Stimulated activated CD4-positive, alpha-beta T cell treated with anti-CD3 and anti-CD28 coated beads, Interleukin-12 subunit alpha, Interleukin-12 subunit beta, amount 100 ng/mL, for 48 hours (primary cell): ENCODE data around the gene NOL4L.

Experiments used
- DNase-seq, 3 donors: peaks; one replicate each; pipeline ENCODE4 v3.0.0-alpha.2; 2020; ENCODE audit warnings: low read depth in 2 of 3, low spot score in 1 of 3

NOL4L gene

DNA sequence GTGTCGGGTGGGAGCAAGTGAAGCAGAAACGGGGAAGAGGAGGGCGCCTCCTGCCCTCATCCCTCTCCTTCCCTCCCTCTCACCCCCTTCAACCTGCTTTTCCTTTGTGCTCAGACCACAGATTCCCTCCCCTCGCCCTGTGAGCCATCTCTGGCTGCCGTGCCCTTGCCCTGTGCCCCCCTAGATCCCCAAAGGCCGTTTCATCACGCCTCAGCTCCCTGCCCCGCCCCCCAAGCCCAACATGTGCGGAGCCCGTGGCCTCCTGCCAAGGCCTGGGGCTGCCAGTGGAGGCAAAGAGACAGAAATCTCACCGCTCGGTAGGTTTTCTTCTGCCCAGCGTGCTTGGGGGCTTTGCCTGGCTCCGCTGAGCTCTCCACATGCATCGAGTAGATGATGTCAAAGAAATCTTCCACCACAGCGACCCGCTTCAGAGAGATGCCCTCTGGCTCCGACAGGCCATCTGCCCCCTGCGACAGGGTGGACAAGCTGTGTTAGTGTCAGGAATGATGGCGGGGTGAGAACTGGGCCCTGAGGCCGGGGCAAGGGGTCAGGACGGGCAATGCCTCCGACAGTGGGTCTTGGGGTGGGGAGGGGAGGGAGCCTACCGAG is 57.6 kb downstream of the NOL4L start:
- DNase-seq, result no peak

DNA sequence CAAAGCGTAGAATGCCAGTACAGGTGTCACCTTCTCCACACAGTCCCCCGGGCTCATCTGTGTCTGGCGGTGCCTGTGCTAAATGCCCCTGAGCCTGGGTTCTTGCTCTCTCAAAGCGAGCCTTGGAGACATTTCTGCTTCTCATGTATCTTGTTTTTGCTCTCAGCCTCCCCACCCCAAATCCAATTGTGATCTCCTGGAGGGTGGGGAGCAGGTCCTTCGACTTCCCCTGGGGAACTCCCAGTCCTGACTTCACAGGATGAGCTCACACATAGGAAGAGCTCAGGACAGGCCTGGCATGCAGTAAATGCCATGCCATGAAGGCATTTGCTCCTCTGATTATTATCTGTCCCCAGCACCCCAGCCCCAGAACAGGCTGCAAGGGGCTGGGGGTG is 58.1 kb downstream of the NOL4L start:
- DNase-seq, result no peak

GRCh38 chr20:32526541-32526940 is 58.6 kb downstream of the NOL4L start:
- no peak for DNase-seq

DNA sequence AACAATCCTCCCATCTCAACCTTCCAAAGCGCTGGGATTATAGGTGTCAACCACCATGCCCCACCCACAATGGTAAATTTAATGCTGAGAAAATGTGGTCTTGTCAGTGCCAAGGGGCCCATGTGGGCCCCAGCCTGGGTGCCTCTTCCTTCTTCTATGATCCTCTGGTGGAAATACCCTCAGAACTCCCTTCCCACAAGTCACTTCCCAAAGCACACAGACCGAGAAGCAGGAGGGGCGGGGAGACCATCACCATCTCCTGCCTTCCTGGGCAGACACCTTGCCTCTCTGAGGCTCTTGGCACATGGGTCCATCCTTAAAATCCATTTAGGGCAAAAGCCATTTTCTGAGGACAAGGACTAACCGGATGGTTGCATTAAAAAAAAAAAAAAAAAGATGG is 59.0 kb downstream of the NOL4L start:
- no peak for DNase-seq

- no peak for DNase-seq
Observed at GRCh38 chr20:32524829-32525501, 60.2 kb downstream of the NOL4L start.

DNA sequence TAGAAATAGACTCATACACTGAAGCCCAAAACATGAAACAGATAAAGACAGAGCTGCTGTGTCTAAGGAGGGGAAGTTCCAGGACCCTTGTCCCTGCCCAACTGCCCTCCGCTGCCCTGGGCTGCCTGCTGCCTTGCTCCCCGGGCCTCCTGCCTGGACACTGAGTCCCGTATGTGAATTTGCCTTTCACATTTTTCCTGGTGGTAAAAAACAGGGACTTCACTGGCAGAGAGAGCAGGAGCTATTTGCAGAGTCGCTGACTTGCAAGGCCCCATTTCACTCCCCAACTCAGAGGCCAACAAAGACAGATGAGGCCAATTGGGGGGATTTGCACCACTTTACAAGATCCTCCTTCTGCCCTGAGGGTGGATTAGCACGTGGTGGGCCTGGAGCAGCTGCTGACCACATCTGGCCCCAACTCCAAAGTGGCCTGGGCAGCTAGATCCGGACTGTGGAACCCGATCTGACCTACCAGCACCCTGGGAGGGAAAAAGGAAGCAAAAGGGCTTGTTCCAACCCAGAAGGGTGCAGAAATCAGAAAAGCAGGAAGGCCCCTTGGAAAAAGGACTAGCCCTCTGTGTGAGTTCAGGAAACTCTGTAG is 61.4 kb downstream of the NOL4L start:
- no peak for DNase-seq

DNA sequence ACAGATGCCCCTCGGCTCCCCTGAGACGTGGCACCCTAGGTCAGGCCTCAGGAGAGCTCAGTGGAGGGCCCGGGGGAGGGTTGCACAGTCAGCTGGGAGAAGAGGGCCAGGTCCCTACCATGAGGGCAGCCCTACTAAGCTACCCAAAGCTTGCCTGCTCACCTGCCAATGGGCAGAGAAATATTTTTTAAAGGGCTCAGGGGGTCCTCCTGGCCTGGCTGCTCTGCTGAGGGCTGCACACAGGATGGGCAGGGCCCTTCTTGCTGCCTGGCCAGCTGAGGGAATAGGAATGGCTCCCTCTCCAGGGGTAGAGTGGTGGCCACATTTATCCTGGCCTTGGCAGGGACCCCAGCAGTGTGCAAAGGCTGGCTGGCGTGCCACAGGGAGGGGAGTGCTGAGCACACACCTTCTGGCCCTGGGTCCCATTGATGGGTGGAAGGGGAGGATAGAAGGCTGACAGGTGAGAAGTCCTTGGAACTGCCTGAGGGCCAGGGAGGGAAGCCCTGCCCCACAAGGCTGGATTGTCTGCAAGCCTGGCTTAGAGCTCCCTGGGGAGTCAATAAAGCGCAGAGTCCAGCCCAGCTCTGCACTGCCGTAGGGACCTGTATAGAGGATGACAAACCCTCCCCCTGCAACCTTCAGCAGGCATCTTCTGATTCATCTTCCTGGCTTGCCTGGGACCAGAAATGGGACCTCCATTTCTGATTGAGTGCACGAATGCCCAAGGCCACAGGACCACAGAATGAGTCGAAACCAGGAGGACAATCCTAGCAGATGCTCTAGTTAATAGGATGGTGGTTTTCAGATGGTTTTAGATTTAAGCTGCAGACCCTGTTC is 62.1 kb downstream of the NOL4L start:
- DNase-seq, result no peak

- no peak for DNase-seq
Observed at GRCh38 chr20:32522526-32522775, 62.7 kb downstream of the NOL4L start.

DNA sequence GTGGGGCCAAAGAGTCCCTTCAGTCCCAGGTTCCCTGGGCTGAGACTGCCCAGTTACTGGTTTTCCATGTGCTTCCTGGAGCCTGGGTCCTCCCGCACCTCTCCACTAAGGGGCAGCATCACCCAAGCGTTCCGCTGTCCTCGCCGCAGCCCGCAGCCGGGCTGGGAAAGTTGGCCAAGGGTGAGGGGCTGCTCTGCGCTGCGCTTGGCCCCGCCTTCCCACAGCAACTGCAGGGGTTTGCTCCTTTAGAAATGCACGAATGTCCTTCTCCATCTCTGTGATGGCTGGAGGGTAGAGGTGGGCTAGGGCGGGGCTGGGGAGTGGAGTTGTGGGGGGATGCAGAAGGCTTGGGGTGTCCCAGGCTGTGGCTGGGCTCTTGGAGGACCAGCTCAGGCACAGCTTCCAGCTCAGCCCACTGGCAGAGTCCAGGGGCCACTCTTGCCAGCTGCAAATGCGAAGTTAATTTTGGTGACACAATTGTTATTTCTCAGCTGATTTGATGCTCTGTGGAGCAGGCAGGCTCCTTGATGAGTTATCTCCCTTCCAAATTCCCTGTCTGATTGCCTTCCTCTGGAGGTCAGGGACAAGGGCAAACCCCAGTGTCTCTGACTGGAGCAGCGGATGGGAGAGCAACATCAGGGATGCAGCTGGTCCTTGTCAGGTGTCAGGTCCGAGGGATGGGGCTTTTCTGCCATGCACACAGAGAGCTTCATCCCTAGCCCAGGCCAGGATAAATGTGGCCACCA is 63.2 kb downstream of the NOL4L start:
- DNase-seq, result peak in 2 of 3 donors; percentile 66 to 67

DNA sequence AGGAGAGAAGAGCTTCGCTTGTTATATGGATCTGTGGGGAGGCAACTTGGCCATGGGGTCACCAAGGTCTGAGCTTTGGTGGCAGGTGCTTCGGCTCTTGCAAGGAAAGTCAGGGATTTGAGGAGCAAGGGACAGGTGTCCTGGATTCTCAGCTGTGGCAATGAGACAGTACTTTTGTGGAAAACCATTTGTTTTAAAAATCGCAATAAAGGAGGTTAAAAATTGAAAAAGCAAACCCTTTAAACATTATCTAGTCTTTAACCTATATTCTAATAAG is 64.3 kb downstream of the NOL4L start:
- DNase-seq, result no peak

GRCh38 chr20:32519381-32519730 is 65.8 kb downstream of the NOL4L start:
- DNase-seq, result no peak

GRCh38 chr20:32518593-32519380 is 66.3 kb downstream of the NOL4L start:
- DNase-seq, result no peak

DNA sequence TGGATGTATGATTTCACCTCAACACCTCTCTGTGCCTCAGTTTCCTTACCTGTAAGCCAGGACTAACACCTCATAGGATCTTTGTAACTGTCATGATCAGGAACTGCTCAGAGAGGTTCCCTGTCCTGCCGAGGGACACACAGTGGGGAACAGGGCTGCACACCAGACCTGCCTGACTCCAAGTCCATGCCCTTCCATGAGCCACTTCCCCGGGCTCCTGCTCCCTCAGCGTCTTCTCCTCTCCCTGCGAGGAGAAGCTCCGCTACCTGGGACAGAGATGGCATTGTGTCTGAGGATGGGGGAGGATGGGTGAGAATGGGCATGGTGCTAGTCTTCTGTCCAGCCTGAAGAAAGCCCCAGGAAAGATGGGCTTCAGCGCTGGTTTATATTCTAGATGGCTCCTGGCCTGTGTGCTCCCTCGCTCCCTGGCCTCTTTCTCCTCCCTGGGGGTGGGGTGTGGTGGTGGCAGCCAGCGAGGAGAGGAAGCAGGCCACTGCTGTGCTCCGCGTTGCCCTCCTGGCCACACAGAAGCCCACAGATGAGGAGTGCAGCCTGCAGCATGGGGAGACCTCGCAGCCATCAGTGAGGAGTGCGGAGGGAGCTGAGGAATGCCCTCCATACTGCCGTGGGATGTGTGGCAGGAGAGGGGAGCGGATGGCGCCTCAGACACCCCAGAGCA is 67.1 kb downstream of the NOL4L start:
- no peak for DNase-seq

DNA sequence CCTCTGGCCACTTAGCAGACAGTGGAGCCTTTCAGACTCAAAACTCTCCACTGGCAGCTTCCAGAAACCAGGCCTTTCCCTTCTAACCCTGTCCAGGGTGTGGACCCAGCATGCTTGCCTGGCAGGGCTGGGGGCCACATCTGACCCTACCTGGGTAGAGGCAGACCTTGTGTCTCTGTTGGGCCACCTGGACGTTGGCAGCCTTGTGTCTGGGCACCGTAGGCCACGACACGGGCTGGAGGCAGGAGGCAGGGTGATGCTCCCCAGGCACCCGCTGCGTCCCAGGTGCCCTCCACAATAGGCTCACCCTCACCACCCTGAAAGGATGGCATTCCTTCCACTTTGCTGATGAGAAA is 67.6 kb downstream of the NOL4L start:
- DNase-seq, result no peak

GRCh38 chr20:32516583-32517517 is 68.3 kb downstream of the NOL4L start:
- DNase-seq, result no peak

DNA sequence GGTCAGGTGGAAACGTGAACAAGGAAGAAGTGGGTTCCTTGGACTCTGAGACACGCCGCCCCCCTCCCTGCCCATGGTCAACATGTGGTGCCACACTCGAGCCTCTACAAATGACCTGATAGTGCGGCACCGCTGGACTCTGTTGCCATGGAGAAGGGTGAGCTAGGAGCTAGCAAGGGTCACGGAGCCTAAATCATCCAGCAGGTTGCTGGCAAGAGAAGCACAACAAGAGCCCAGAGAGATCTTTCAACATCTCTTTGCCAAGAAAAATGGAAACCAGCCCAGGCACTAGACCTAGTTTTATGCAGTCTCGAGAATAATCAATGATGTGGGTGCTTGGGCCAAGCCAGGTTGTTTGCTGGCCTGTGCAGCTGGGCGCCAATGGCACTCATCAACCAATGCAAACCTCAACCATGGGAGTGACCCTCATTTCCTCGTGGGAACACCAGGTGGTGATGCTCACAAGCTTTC is 69.5 kb downstream of the NOL4L start:
- DNase-seq, result no peak

DNA sequence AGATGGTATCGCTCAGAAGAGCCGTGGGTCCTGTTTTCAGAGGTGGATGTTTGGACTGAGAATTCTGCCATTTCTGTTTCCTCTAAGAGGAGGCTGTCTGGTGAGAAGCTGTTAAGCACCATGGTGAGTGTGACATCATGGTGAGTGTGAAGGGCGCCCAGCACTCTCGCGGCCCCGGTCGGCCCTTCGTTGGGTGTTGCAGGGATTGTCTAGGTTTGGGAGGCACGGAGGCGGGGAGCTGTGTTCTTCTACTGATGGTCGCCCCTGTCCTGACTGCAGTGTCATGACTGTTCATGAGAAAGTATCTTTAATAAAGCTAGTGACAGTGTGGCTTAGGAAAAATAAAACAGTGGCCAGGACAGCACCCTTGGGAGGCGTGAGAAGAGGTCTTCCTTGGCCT is 70.4 kb downstream of the NOL4L start:
- no peak for DNase-seq

- DNase-seq, result no peak
Observed at GRCh38 chr20:32513031-32513866, 71.9 kb downstream of the NOL4L start.

GRCh38 chr20:32512047-32512385 is 73.1 kb downstream of the NOL4L start:
- DNase-seq, result no peak
